ENCODE data around the gene RBFOX1. TPM values are rescaled to one million over a fixed set of nuclear protein-coding genes. Genes with fewer than 3 reads are reported as not detected.

RBFOX1 gene
- total RNA-seq, 1 donor from 2014 or later: not detected

DNA sequence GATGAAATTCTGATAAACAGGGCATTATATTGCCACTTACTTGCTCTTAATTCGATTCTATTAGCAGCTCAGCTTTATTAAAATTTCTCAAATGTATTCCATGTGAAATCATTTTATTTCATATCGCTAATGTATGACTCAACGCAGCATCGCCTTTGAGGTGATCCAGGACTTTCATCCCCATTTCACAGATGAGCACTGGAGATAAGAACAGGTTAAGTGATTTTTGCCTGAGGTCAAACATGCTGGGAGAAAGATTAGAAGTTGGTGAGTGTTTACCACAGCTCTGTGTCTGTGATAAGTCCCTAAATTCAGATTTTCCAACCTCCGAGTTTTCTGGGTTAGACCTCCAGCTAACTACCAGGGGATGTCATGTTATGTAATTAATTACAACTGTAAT, 43.6 kb downstream of the RBFOX1 start:
- DNase-seq (ENCODE audit: low spot score): no peak
- H3K4me1 Mint-ChIP-seq (ENCODE audit: low read depth): no peaks in the 10 kb centered on the region
- no peaks in the 10 kb centered on the region for H3K36me3 Mint-ChIP-seq (ENCODE audit: low read depth)
- peaks cover 6% of the 10 kb centered on the region for H3K9me3 Mint-ChIP-seq (ENCODE audit: low read depth)
- H3K27ac Mint-ChIP-seq (ENCODE audit: unreplicated experiment): no peak overlapping the region
- H3K27me3 Mint-ChIP-seq (ENCODE audit: low read depth): no peaks in the 10 kb centered on the region
- no peak for TF ChIP-seq CTCF (IDR thresholded peaks at IDR 0.05)
- H3K4me3 Mint-ChIP-seq (ENCODE audit: unreplicated experiment): no peak overlapping the region

- Mint-ChIP-seq H3K27me3 (ENCODE audit: low read depth) (no peaks in the 10 kb centered on the region), H3K9me3 (ENCODE audit: low read depth) (peaks cover 6% of the 10 kb centered on the region), H3K27ac (ENCODE audit: unreplicated experiment) (no peak overlapping the region), H3K4me3 (ENCODE audit: unreplicated experiment) (no peak overlapping the region), H3K36me3 (ENCODE audit: low read depth) (no peaks in the 10 kb centered on the region), H3K4me1 (ENCODE audit: low read depth) (no peaks in the 10 kb centered on the region)
- no peak for DNase-seq (ENCODE audit: low spot score)
- TF ChIP-seq CTCF (IDR thresholded peaks at IDR 0.05): no peak
Observed at GRCh38 chr16:7377231-7377630, 44.6 kb downstream of the RBFOX1 start.

GRCh38 chr16:7378024-7378695, 45.5 kb downstream of the RBFOX1 start:
- peaks cover 6% of the 10 kb centered on the region for H3K9me3 Mint-ChIP-seq (ENCODE audit: low read depth)
- DNase-seq (ENCODE audit: low spot score): no peak
- no peak for TF ChIP-seq CTCF (IDR thresholded peaks at IDR 0.05)
- H3K27me3 Mint-ChIP-seq (ENCODE audit: low read depth): no peaks in the 10 kb centered on the region
- no peak overlapping the region for H3K4me3 Mint-ChIP-seq (ENCODE audit: unreplicated experiment)
- H3K36me3 Mint-ChIP-seq (ENCODE audit: low read depth): no peaks in the 10 kb centered on the region
- H3K4me1 Mint-ChIP-seq (ENCODE audit: low read depth): no peaks in the 10 kb centered on the region
- no peak overlapping the region for H3K27ac Mint-ChIP-seq (ENCODE audit: unreplicated experiment)

- DNase-seq (ENCODE audit: low spot score): no peak
- no peak for TF ChIP-seq CTCF (IDR thresholded peaks at IDR 0.05)
- H3K4me1 Mint-ChIP-seq (ENCODE audit: low read depth): no peaks in the 10 kb centered on the region
- H3K27me3 Mint-ChIP-seq (ENCODE audit: low read depth): no peaks in the 10 kb centered on the region
- no peaks in the 10 kb centered on the region for H3K36me3 Mint-ChIP-seq (ENCODE audit: low read depth)
- H3K4me3 Mint-ChIP-seq (ENCODE audit: unreplicated experiment): no peak overlapping the region
- no peak overlapping the region for H3K27ac Mint-ChIP-seq (ENCODE audit: unreplicated experiment)
- H3K9me3 Mint-ChIP-seq (ENCODE audit: low read depth): peaks cover 13% of the 10 kb centered on the region
Observed at GRCh38 chr16:7380441-7380840, 47.8 kb downstream of the RBFOX1 start.

- no peak for TF ChIP-seq CTCF (IDR thresholded peaks at IDR 0.05)
Observed at GRCh38 chr16:7380911-7381310, 48.3 kb downstream of the RBFOX1 start.

More at GRCh38 chr16:7380911-7381310, 48.3 kb downstream of the RBFOX1 start:
- Mint-ChIP-seq H3K4me3 (ENCODE audit: unreplicated experiment) (no peak overlapping the region), H3K4me1 (ENCODE audit: low read depth) (no peaks in the 10 kb centered on the region), H3K27me3 (ENCODE audit: low read depth) (no peaks in the 10 kb centered on the region), H3K36me3 (ENCODE audit: low read depth) (no peaks in the 10 kb centered on the region), H3K27ac (ENCODE audit: unreplicated experiment) (no peak overlapping the region), H3K9me3 (ENCODE audit: low read depth) (peaks cover 14% of the 10 kb centered on the region)
- DNase-seq (ENCODE audit: low spot score): no peak

All from chondrocyte (in vitro differentiated cells).